WTC11 (cell line): ENCODE measurements around the gene SLC49A3. TPM values are rescaled to one million over a fixed set of nuclear protein-coding genes. Genes with fewer than 3 reads are reported as not detected.
A peak's percentile ranks its signal among the peaks of the same experiment; 100 is the strongest.

Experiments used
- AFF4 ChIP-seq: sonication (generic); formaldehyde crosslinking; IDR thresholded peaks from 2 replicates; pipeline ENCODE4 v1.8.1; 2023; ENCODE audit warnings: mild to moderate bottlenecking, missing genetic modification reagents, borderline replicate concordance
- FOXK1 ChIP-seq: sonication (generic); formaldehyde crosslinking; IDR thresholded peaks from 2 replicates; pipeline ENCODE4 v1.8.0; 2022; ENCODE audit warnings: mild to moderate bottlenecking, moderate library complexity, missing genetic modification reagents
- GABPB1 ChIP-seq: sonication (generic); formaldehyde crosslinking; IDR thresholded peaks from 2 replicates; pipeline ENCODE4 v1.8.1; 2023; ENCODE audit warnings: mild to moderate bottlenecking, missing genetic modification reagents
- MAX ChIP-seq: sonication (generic); formaldehyde crosslinking; IDR thresholded peaks from 2 replicates; pipeline ENCODE4 v1.8.0; 2022; ENCODE audit warnings: mild to moderate bottlenecking, missing genetic modification reagents
- MLX ChIP-seq: sonication (generic); formaldehyde crosslinking; IDR thresholded peaks from 2 replicates; pipeline ENCODE4 v1.8.1; 2023; ENCODE audit warnings: mild to moderate bottlenecking, missing genetic modification reagents, moderate library complexity
- MXD4 ChIP-seq: fragments of 250-450 bp; sonication (Bioruptor Pico); IDR thresholded peaks from 2 replicates; pipeline ENCODE4 v1.8.0; 2021; ENCODE audit warnings: mild to moderate bottlenecking, moderate library complexity, borderline replicate concordance
- NFE2L1 ChIP-seq: sonication (generic); formaldehyde crosslinking; IDR thresholded peaks from 2 replicates; pipeline ENCODE4 v1.8.1; 2023; ENCODE audit warnings: missing genetic modification reagents
- PREB ChIP-seq: sonication (generic); formaldehyde crosslinking; IDR thresholded peaks from 2 replicates; pipeline ENCODE4 v1.8.1; 2022; ENCODE audit warnings: mild to moderate bottlenecking, missing genetic modification reagents, moderate library complexity, borderline replicate concordance
- PRRX2 ChIP-seq: fragments of 250-450 bp; sonication (Bioruptor Pico); IDR thresholded peaks from 2 replicates; pipeline ENCODE4 v1.8.0; 2021; ENCODE audit warnings: mild to moderate bottlenecking
- SMAD4 ChIP-seq: sonication (generic); formaldehyde crosslinking; IDR thresholded peaks from 2 replicates; pipeline ENCODE4 v1.8.0; 2022; ENCODE audit warnings: mild to moderate bottlenecking, missing genetic modification reagents
- SP1 ChIP-seq: sonication (generic); formaldehyde crosslinking; conservative IDR thresholded peaks from 2 replicates; pipeline ENCODE4 v1.8.1; 2022; ENCODE audit warnings: missing genetic modification reagents
- STAT6 ChIP-seq: sonication (generic); formaldehyde crosslinking; conservative IDR thresholded peaks from 2 replicates; pipeline ENCODE4 v1.8.1; 2023; ENCODE audit warnings: mild to moderate bottlenecking, low read depth, missing genetic modification reagents, moderate library complexity
- USF2 ChIP-seq: sonication (generic); formaldehyde crosslinking; IDR thresholded peaks from 2 replicates; pipeline ENCODE4 v1.8.1; 2023; ENCODE audit warnings: mild to moderate bottlenecking, missing genetic modification reagents, moderate library complexity
- ZNF121 ChIP-seq: sonication (generic); formaldehyde crosslinking; IDR thresholded peaks from 2 replicates; pipeline ENCODE4 v1.8.0; 2023; ENCODE audit warnings: missing genetic modification reagents
- ZNF138 ChIP-seq: sonication (generic); formaldehyde crosslinking; conservative IDR thresholded peaks from 2 replicates; pipeline ENCODE4 v1.8.1; 2022; ENCODE audit warnings: mild to moderate bottlenecking, moderate library complexity, missing genetic modification reagents
- ZNF219 ChIP-seq: sonication (generic); formaldehyde crosslinking; IDR thresholded peaks from 2 replicates; pipeline ENCODE4 v1.8.0; 2023; ENCODE audit warnings: missing genetic modification reagents, mild to moderate bottlenecking, borderline replicate concordance
- ZNF263 ChIP-seq: sonication (generic); formaldehyde crosslinking; IDR thresholded peaks from 2 replicates; pipeline ENCODE4 v1.8.1; 2022; ENCODE audit warnings: low read depth, mild to moderate bottlenecking, moderate library complexity, missing genetic modification reagents
- ZNF423 ChIP-seq: fragments of 250-450 bp; sonication (Bioruptor Pico); IDR thresholded peaks from 2 replicates; pipeline ENCODE4 v2.1.2; 2022; ENCODE audit warnings: mild to moderate bottlenecking, moderate library complexity
- ZNF425 ChIP-seq: fragments of 250-450 bp; sonication (Bioruptor Pico); conservative IDR thresholded peaks from 2 replicates; pipeline ENCODE4 v1.9.0; 2021; ENCODE audit warnings: mild to moderate bottlenecking
- ZSCAN18 ChIP-seq: fragments of 250-450 bp; sonication (Bioruptor Pico); IDR thresholded peaks from 2 replicates; pipeline ENCODE4 v2.1.2; 2022; ENCODE audit warnings: mild to moderate bottlenecking, moderate library complexity
- total RNA-seq: library from RNA; stranded (reverse); gene quantifications from 3 replicates; pipeline ENCODE4 v1.2.3, GENCODE V29; 2021
- TF ChIP-seq, protein P1 (sequence below): sonication (generic); formaldehyde crosslinking; IDR thresholded peaks from 2 replicates; pipeline ENCODE4 v1.8.1; 2023; ENCODE audit warnings: mild to moderate bottlenecking, moderate library complexity, missing genetic modification reagents

Gene SLC49A3
- total RNA-seq, 1 experiment from 2014 or later, result 5.8 TPM

DNA sequence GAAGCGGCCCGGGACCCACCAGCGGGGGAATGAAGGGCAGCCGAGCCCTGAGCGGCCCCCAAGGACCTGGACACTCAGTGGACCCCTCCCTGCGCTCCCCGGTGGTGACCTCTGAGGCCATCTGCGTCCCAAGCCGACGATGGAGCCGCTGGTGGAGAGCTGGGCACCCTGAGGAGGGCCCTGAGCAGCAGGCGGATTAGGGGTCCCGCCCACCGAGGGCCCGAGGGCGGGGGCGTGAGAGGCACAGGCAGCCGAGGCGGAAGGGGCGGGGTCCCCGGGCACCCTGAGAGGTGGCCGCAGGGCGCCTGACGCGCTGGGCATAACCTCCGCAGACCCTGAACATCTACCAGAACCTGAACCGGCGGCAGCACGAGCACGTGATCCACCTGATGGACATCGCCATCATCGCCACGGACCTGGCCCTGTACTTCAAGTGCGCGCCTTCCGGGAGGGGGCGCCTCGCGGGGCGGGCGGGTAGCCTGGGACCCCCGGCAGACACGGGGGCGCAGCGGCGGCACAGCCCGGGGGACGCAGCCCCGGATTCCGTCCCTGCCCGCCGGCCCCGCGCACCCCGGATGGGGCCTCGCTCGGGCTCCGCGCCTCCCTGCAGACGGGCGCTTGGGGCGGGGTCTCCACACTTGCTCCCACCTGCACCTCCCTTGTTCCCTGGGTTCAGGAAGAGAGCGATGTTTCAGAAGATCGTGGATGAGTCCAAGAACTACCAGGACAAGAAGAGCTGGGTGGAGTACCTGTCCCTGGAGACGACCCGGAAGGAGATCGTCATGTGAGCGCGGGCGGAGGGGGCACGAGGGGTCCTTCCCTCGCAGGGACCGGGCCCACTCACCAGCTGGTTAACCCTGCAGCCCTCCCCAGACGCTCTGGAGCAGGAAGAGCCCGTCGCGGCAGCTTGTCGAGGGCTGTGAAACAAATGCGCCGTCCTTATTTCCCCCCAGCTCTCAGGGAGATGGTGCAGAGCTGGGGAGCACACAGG lies 25.2 kb downstream of the SLC49A3 start (continued):
- TF ChIP-seq ZSCAN18 (CRISPR knock-in tag), result no peak
- TF ChIP-seq SMAD4 (CRISPR knock-in tag), result peak; percentile 21; the same call in 1 of the 2 replicates
- TF ChIP-seq, protein P1, sequence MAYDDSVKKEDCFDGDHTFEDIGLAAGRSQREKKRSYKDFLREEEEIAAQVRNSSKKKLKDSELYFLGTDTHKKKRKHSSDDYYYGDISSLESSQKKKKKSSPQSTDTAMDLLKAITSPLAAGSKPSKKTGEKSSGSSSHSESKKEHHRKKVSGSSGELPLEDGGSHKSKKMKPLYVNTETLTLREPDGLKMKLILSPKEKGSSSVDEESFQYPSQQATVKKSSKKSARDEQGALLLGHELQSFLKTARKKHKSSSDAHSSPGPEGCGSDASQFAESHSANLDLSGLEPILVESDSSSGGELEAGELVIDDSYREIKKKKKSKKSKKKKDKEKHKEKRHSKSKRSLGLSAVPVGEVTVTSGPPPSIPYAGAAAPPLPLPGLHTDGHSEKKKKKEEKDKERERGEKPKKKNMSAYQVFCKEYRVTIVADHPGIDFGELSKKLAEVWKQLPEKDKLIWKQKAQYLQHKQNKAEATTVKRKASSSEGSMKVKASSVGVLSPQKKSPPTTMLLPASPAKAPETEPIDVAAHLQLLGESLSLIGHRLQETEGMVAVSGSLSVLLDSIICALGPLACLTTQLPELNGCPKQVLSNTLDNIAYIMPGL, result 0 out of 2 replicates have a peak, but pooled peaks have one; percentile 62
- peak; percentile 64; the same call in 1 of the 2 replicates for TF ChIP-seq SP1 (CRISPR knock-in tag)
- TF ChIP-seq GABPB1 (CRISPR knock-in tag), result 0 out of 2 replicates have a peak, but pooled peaks have one; percentile 38
- TF ChIP-seq STAT6 (CRISPR knock-in tag), result no peak
- TF ChIP-seq MAX (CRISPR knock-in tag), result peak; percentile 51
- 0 out of 2 replicates have a peak, but pooled peaks have one; percentile 39 for TF ChIP-seq FOXK1 (CRISPR knock-in tag)
- no peak for TF ChIP-seq MXD4 (CRISPR knock-in tag)
- TF ChIP-seq USF2 (CRISPR knock-in tag), result peak; percentile 80
- TF ChIP-seq PRRX2 (CRISPR knock-in tag), result no peak
- TF ChIP-seq ZNF219 (CRISPR knock-in tag), result 0 out of 2 replicates have a peak, but pooled peaks have one; percentile 39
- peak; percentile 52; the same call in 1 of the 2 replicates for TF ChIP-seq ZNF423 (CRISPR knock-in tag)
- TF ChIP-seq PREB (CRISPR knock-in tag), result no peak
- no peak for TF ChIP-seq ZNF425
- TF ChIP-seq AFF4 (CRISPR knock-in tag), result no peak
- 0 out of 2 replicates have a peak, but pooled peaks have one; percentile 45 for TF ChIP-seq MLX (CRISPR knock-in tag)
- no peak for TF ChIP-seq ZNF138 (CRISPR knock-in tag)
- TF ChIP-seq NFE2L1 (CRISPR knock-in tag), result 0 out of 2 replicates have a peak, but pooled peaks have one; percentile 30
- no peak for TF ChIP-seq ZNF121 (CRISPR knock-in tag)
- TF ChIP-seq ZNF263 (CRISPR knock-in tag), result 0 out of 2 replicates have a peak, but pooled peaks have one; percentile 3
